Measurements from ENCODE around the gene CCDC78. TPM values are rescaled to one million over a fixed set of nuclear protein-coding genes. Genes with fewer than 3 reads are reported as not detected.

Gene CCDC78
- total RNA-seq, 2 donors from 2014 or later = 0.43 to 0.56 TPM

- H3K27ac ChIP-seq = peak overlapping the region; percentile 91 to 92
- peak overlapping the region; percentile 65 to 83 for H3K4me3 ChIP-seq
- no peaks in the 10 kb centered on the region for H3K27me3 ChIP-seq
- TF ChIP-seq CTCF (IDR thresholded peaks at IDR 0.05) = peak in 1 of 2 donors; percentile 27
- H3K4me1 ChIP-seq = peaks cover 0 to 49% of the 10 kb centered on the region in 2 donors
- no peaks in the 10 kb centered on the region for H3K9me3 ChIP-seq
- no peaks in the 10 kb centered on the region for H3K36me3 ChIP-seq
- no peak for DNase-seq (ENCODE audit: low spot score)
These were observed 5.7 kb downstream of the CCDC78 start for GRCh38 chr16:720447-720989.

DNA sequence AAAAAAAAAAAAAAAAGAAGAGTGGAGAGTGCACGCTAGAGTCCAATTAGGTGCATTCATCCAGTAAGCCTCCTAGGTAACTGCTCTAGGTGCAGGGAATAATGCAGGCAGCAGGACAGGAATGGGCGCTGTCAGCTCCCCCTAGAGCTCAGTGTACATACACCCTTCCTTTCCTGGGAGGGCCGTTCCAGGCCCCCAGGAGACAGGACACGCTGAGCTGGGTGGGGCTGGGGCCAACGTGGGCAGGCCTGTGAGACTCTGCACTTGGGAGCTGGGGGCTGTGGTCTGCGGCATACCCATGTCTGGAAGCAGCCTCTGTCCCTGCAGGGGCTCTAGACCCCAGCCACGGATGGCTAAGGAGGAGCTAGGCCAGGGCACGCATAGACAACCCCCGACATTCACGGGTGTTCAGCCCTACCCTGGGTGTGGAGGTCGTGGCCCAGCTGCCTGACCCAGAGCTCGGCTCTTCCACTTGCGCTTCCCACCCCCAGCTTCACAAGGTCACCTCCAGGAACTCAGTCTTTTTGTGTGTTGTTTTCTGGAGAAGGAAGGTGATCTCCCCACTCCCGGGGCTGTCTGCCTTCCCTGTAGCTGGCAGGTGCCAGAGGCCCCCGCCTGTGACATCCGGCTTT, 6.3 kb downstream of the CCDC78 start:
- Histone ChIP-seq H3K4me3 (peak overlapping the region; percentile 65 to 83), H3K4me1 (peaks cover 0 to 49% of the 10 kb centered on the region in 2 donors), H3K27ac (peak overlapping the region; percentile 91 to 92)

DNA sequence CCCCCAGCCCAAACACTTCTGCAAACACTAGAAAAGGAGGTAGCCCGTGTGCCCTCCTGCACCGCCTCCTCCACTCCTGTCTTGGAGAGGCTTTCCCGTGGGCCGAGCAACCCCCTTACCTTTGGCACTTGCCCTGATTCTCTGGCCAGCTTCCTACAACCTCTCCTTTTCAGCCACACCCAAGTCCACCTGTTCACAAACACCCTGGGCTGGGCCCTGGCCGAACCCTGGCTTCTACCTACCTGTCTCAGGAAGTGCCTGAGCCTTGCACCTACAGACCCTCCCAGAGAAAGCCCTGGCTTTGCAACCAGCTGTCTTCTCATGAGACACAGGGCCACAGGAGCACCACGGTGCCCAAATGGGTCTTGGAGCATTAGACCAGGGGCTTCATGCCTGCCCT, 7.3 kb downstream of the CCDC78 start:
- no peaks in the 10 kb centered on the region for H3K9me3 ChIP-seq
- no peak overlapping the region for H3K4me3 ChIP-seq
- no peak for DNase-seq (ENCODE audit: low spot score)
- no peak overlapping the region for H3K27ac ChIP-seq
- TF ChIP-seq CTCF (IDR thresholded peaks at IDR 0.05) = no peak
- H3K4me1 ChIP-seq = peaks cover 0 to 58% of the 10 kb centered on the region in 2 donors
- H3K36me3 ChIP-seq = no peaks in the 10 kb centered on the region
- no peaks in the 10 kb centered on the region for H3K27me3 ChIP-seq

More for the DNA sequence above, 6.3 kb downstream of the CCDC78 start:
- no peak for DNase-seq (ENCODE audit: low spot score)
- H3K27me3 ChIP-seq = no peaks in the 10 kb centered on the region
- no peak for TF ChIP-seq CTCF (IDR thresholded peaks at IDR 0.05)
- no peaks in the 10 kb centered on the region for H3K36me3 ChIP-seq
- H3K9me3 ChIP-seq = no peaks in the 10 kb centered on the region

DNA sequence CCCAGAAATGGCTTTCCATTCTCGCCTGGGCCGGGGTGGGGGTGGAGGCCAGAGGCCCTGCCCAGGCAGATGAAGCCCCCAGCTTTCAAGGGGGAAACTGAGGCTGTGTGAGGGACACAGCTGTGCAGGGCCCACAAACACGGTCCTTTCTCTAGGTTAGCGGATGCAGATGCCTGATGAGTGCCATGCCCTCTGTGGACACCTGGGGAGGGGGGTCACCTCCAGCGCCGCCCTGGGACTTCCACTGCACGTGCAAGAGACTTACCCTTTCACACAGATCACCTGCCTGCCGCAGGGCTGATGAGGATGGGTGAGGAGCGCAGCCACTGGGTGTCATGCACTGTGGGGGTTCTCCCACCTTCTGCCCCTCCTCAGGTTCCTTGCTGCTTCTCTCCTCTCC, 7.9 kb downstream of the CCDC78 start:
- Histone ChIP-seq H3K9me3 (no peaks in the 10 kb centered on the region), H3K36me3 (no peaks in the 10 kb centered on the region), H3K27me3 (no peaks in the 10 kb centered on the region), H3K4me1 (peaks cover 0 to 58% of the 10 kb centered on the region in 2 donors), H3K4me3 (no peak overlapping the region), H3K27ac (no peak overlapping the region)
- no peak for DNase-seq (ENCODE audit: low spot score)
- no peak for TF ChIP-seq CTCF (IDR thresholded peaks at IDR 0.05)

DNA sequence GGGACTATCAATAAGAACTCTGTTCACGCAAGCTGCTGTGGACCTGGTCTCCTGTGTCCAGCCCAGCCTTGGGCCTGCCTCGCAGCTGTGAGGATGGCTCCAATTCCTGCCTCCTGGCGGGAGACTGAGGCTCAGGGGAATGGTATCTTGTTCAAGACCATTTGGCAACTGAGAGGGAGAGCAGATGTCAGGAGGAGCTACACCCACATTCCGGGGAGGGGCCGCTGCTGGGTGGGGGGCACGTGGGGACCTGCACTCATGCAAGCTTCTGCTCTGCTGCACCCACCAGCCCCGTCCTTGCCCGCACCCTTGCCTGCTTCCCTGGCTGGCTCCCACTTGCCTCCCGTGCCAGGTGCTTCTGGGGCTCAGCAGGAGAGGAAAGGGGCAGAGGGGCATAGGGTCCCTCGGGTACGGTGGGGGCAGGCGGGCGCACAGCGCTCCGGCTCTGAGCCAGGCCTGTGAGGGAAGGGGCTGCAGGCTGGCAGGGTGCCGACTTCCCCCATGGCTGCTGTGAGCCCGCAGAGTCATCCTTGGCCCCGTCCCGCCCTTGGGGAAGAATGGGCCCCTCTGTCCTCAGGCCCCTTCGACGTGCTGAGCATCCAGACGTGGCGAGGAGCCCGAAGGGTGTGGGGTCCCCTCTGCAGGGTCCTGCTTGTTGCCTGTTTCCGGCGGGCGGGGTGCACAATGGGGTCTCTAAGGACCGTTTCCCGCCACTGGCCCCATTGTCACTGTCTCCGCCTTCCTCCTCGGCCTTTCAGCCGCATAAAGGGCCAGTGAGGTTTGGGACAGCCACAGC, 8.6 kb downstream of the CCDC78 start:
- no peak for TF ChIP-seq CTCF (IDR thresholded peaks at IDR 0.05)
- H3K27ac ChIP-seq = no peak overlapping the region
- no peaks in the 10 kb centered on the region for H3K9me3 ChIP-seq
- peaks cover 0 to 58% of the 10 kb centered on the region in 2 donors for H3K4me1 ChIP-seq
- H3K27me3 ChIP-seq = no peaks in the 10 kb centered on the region
- DNase-seq (ENCODE audit: low spot score) = no peak
- no peak overlapping the region for H3K4me3 ChIP-seq
- H3K36me3 ChIP-seq = no peaks in the 10 kb centered on the region
